GM19351 (cell line): Measurements from ENCODE around the gene CDC42BPB.

Source experiments
- ATAC-seq: cut with Tn5 transposase; IDR thresholded peaks from one replicate; pipeline ENCODE4 v1.9.1; 2021; ENCODE audit warnings: mild to moderate bottlenecking, moderate library complexity; ENCODE audit not compliant: unreplicated experiment

Gene CDC42BPB

DNA sequence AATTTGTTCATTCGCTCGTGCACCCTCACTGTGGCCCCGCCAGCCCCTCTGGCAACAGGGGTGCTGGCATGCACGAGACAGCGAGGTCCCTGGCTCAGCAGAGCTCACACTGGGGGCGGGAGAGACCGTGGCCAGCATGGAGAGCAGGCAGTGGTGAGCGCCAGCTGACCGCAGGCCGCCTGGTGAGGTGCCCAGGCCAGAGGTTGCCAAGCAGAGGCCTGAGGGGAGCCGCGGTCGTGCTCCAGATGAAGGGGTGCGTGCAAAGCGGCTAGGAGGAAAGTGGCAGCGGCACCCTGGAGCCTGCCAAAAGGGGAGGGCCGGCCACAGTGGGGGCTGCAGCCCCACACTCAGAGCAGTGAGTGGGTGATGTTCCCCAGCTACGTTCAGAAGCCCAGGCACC lies 56.1 kb downstream of the CDC42BPB start:
- no peak for ATAC-seq

- no peak for ATAC-seq
Observed at GRCh38 chr14:103000291-103000921, 56.9 kb downstream of the CDC42BPB start.

- no peak for ATAC-seq
Observed at GRCh38 chr14:102999227-102999895, 58.0 kb downstream of the CDC42BPB start.

DNA sequence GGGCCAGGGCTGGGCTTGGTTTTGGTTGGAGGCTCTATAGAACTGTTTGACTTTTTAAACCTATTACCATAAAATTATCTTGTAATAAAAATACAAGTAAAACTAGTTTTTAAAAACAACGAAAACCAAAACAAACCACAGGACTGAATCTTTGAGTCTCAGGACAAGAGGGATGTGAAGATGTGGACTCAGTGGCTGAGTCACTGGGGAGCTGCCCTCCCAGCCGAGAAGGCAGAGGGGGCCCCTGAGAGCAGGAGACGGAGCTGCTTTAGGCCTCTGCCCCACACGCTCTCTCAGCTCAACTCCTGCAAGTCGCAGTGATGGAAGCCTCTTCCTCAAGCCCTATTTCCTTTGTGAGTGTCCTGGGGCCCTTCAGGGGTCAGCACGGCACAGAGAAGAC lies 59.0 kb downstream of the CDC42BPB start:
- ATAC-seq = no peak

DNA sequence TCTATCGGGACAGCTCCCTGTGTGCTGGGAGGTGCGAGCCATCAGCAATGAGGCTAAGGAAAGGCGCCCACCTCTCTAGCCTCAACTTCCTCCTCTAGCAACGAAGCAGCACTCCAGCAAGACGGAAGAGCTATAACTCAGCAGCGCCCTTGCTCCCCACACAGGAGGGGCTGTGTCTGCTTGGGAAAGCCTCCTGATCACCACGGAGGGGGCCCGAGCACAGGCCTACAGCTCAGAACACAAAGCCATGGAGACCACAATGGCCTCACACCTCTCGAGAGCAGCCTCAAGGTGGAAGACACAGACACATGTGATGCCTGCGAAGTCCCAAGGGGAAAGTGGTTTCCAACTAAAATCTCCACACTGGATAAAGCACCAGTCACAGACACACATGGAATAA lies 60.4 kb downstream of the CDC42BPB start:
- ATAC-seq = no peak

- no peak for ATAC-seq
Observed at GRCh38 chr14:102994689-102995088, 62.7 kb downstream of the CDC42BPB start.

GRCh38 chr14:102993523-102993922 lies 63.8 kb downstream of the CDC42BPB start:
- ATAC-seq = no peak

DNA sequence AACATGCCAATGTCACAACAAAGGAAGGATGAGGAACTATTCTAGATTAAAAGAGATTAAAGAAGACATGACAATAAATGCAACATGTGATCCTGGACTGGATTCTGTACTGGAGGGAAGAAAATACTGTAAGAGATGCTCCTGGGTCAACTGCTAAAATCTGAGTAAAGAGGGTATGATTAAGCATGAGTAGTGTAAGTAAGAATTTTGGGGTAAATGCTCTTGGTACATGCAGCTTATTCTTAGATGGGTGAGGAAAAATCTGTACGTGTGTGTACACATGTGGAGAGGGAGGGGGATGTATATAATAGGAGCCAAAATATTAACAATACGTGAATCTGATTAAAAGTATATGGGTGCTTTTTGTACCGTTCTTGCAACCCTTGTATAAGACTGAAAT lies 66.0 kb downstream of the CDC42BPB start:
- ATAC-seq = no peak

- ATAC-seq = no peak
Observed at GRCh38 chr14:102988054-102988453, 69.3 kb downstream of the CDC42BPB start.

- no peak for ATAC-seq
Observed at GRCh38 chr14:102986810-102987579, 70.4 kb downstream of the CDC42BPB start.

DNA sequence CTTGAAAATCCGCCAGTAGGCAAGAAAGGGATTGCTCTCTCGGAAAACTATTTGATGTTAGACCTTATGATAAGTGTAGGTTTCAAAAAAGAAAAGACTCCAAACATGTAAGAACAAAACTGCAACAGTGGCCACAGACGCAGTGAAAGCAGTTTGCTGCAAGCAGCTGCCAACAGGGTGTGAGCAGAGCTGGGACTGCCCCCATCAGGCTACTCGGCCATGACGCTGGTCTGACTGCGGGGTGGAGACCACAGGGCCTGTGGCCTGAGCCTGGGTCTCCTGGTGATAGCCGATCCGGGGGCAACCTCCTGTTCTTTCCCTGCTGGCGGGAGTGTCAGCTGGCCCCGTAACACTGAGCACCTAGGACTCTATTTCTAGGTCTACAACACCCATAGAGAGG lies 71.7 kb downstream of the CDC42BPB start:
- ATAC-seq = peak; percentile 86

DNA sequence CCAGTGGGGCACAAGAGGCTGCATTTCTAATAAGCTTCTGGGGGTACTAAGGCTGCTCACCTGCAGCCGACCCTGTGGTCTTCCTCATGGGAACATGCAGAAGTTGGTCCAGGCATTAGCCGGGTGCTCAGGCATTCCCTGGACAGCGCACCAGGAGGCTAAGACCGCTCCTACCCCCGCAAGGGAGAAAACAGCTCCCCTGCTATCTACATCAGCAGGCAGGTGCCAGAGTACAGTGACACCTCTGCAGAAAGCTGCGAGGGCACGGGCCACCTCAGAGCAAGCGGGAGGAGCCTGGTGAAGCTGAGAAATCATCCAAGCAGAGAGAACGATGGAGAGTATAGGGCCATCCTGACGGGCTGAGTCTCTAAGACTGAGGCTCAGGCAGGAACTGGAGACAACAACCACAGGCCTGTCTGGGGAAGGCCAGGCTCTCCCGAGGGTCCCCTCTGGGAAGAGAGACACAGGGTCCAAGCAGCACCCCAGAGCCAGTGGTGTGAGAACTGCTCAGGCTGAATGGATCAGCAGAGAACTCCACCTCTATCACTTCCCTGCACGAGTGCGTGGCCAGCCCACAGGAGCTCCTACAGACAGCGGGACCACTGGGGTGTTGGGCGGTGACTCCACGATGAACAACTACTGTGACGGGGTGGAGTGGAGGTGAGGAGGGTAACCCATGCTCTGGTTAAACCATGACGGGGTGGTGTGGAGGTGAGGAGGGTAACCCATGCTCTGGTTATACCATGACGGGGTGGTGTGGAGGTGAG lies 72.8 kb downstream of the CDC42BPB start:
- no peak for ATAC-seq

GRCh38 chr14:102983496-102983895 lies 73.9 kb downstream of the CDC42BPB start:
- no peak for ATAC-seq

DNA sequence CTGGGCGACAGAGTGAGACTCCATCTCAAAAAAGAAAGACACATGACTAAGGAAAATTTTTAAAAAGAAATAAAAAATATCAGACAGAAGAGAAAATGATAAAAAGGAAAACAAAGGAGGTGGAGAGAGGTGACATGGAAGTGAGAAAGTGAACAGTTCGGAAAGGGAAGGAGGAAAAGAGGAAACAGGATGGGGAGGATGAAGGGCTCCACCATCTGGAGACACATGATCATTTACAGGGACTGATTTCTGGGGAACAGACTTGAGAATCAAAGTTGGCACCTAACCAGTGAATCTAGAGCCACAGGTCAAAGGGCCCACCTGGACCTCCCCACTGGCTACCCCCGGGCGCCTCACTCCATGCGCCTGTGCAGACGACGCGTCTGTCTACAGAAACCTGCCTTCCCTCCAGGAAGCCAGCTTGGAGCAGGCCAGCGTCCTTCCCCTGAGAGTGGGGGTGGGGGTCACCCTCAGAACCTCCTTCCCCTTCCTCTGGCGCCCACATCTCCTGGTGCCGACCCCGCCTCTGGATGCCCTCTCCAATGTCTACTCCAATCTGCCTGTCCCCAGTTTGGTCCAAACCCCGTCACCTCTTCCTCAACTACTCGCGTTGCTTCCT lies 74.4 kb downstream of the CDC42BPB start:
- ATAC-seq = no peak

DNA sequence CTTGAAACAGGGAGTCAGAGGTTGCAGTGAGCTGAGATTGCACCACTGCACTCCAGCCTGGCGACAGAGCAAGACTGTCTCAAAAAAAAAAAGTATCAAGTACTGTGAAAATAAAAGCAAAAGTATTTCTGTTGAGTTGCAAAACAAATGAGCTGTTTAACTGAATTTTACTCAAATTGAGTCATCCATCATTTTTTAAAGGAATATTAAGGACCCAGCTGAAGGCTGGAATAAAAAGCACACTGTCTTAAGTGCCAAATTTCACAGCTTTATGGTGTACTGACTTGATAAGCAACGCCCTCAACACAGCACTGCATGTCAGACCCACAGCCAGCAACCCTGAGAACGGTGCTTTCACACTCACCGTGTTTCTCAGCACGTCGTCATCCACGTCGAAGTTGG lies 76.9 kb downstream of the CDC42BPB start:
- no peak for ATAC-seq

GRCh38 chr14:102979406-102979805 lies 77.9 kb downstream of the CDC42BPB start:
- ATAC-seq = no peak

- no peak for ATAC-seq
Observed at GRCh38 chr14:102977475-102977874, 79.9 kb downstream of the CDC42BPB start.

DNA sequence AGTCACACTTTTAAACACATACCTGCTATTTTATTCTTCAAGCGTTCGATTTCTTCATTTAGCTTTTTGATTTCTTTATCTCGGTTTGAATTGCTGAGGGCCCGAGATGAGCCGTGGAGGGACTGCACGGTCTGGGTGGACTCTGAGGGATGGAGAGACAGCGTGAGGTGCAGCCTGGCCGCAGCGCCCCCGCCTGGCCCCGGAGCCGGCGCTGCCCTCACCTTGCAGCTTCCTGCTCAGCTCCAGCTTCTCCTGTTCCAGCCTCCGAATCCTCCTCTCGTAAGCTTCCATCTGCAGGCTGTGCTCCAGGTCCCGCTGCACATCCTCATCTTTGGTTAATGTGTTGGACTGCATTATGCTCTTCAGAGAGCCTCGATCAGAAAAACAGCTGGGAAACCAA lies 81.7 kb downstream of the CDC42BPB start:
- ATAC-seq = no peak

GRCh38 chr14:102973706-102974285 lies 83.6 kb downstream of the CDC42BPB start:
- no peak for ATAC-seq

DNA sequence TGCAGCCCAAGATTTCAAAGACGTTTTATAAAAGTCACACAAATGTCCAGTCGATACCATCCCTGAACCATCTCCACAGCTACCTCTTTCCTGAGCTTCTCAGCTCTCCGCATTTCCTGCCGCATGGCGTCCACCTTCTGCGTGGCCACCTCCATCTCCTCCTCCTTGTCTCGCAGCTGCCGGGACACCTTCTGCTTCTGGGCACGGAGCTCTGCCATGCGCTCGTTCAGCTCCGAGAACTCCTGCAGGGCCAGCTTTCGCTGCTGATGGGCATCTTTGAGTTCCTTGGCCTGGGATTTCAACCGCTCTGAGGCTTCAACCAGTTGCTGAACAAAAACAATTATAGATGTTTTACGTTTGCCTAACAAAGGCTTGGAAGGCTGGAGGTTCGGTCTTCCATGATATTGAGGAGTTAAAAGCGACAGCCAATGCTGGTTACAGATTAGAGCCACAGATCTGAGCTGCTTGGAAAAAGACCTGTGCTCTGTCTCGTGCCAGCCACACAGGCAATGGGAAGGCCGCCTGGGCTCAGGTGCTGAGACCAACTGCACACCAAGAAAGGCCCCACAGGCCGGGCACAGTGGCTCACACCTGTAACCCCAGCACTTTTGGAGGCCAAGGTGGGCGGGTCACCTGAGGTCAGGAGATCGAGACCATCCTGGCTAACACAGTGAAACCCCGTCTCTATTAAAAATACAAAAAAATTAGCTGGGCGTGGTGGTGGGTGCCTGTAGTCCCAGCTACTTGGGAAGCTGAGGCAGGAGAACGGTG lies 85.3 kb downstream of the CDC42BPB start:
- ATAC-seq = no peak
